ENCODE results near the gene KRT5. TPM values are rescaled to one million over a fixed set of nuclear protein-coding genes. Genes with fewer than 3 reads are reported as not detected.

KRT5 gene
- total and polyA plus RNA-seq, 4 donors: 0.08 TPM; not detected in 3

DNA sequence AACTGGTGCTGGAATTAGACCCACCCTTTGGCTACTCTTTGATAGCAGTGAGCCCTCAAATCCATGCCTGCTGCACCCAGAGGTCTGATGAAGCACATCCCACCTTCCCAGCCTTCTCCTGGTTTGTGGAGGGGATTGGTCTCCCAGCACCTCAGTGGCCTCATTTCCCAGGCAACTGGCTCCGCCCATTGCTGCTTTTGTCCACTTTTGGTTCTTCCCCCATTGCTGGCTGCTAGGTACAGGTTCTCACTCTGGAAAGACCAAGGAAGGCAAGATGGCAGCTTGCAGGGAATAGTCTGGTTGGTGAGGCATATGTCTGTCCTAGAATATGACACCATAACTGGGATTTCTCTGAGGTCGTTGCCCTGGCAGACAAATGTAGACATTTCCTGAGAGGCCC is 10.2 kb upstream of the KRT5 start:
- no peak overlapping the region for H3K27ac ChIP-seq (ENCODE audit: low read depth in 1 of 2, low read length in 2 of 2)
- 75% methylated on average over 2 of the region's 2 CpGs for WGBS
- no peaks in the 10 kb centered on the region for H3K27me3 ChIP-seq (ENCODE audit: control insufficient read depth in 4 of 4, insufficient read depth in 4 of 4, low read length in 3 of 4)
- H3K4me3 ChIP-seq (ENCODE audit: low read depth in 1 of 3, low read length in 3 of 3): no peak overlapping the region
- TF ChIP-seq TAF1 (conservative IDR thresholded peaks at IDR 0.05) (no peak), EGR1 (IDR thresholded peaks at IDR 0.05; ENCODE audit: low read depth in 2 of 2) (no peak), HNF4A (conservative IDR thresholded peaks at IDR 0.05) (no peak), SP1 (IDR thresholded peaks at IDR 0.05) (no peak), HNF4G (IDR thresholded peaks at IDR 0.05) (no peak), MAX (IDR thresholded peaks at IDR 0.05) (no peak), RXRA (IDR thresholded peaks at IDR 0.05) (no peak), ZBTB33 (IDR thresholded peaks at IDR 0.05) (no peak), NR2F2 (IDR thresholded peaks at IDR 0.05) (no peak), FOXA1 (IDR thresholded peaks at IDR 0.05) (no peak), GABPA (IDR thresholded peaks at IDR 0.05 in 1 of 2, conservative IDR thresholded peaks at IDR 0.05 in 1 of 2) (no peak), FOXA2 (IDR thresholded peaks at IDR 0.05) (no peak), JUND (IDR thresholded peaks at IDR 0.05) (no peak), YY1 (IDR thresholded peaks at IDR 0.05) (no peak), RAD21 (IDR thresholded peaks at IDR 0.05) (no peak)
- TF ChIP-seq, protein P1, sequence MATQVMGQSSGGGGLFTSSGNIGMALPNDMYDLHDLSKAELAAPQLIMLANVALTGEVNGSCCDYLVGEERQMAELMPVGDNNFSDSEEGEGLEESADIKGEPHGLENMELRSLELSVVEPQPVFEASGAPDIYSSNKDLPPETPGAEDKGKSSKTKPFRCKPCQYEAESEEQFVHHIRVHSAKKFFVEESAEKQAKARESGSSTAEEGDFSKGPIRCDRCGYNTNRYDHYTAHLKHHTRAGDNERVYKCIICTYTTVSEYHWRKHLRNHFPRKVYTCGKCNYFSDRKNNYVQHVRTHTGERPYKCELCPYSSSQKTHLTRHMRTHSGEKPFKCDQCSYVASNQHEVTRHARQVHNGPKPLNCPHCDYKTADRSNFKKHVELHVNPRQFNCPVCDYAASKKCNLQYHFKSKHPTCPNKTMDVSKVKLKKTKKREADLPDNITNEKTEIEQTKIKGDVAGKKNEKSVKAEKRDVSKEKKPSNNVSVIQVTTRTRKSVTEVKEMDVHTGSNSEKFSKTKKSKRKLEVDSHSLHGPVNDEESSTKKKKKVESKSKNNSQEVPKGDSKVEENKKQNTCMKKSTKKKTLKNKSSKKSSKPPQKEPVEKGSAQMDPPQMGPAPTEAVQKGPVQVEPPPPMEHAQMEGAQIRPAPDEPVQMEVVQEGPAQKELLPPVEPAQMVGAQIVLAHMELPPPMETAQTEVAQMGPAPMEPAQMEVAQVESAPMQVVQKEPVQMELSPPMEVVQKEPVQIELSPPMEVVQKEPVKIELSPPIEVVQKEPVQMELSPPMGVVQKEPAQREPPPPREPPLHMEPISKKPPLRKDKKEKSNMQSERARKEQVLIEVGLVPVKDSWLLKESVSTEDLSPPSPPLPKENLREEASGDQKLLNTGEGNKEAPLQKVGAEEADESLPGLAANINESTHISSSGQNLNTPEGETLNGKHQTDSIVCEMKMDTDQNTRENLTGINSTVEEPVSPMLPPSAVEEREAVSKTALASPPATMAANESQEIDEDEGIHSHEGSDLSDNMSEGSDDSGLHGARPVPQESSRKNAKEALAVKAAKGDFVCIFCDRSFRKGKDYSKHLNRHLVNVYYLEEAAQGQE (IDR thresholded peaks at IDR 0.05): no peak
- TF ChIP-seq, protein P2, sequence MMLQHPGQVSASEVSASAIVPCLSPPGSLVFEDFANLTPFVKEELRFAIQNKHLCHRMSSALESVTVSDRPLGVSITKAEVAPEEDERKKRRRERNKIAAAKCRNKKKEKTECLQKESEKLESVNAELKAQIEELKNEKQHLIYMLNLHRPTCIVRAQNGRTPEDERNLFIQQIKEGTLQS (IDR thresholded peaks at IDR 0.05): no peak
- TF ChIP-seq, protein P3, sequence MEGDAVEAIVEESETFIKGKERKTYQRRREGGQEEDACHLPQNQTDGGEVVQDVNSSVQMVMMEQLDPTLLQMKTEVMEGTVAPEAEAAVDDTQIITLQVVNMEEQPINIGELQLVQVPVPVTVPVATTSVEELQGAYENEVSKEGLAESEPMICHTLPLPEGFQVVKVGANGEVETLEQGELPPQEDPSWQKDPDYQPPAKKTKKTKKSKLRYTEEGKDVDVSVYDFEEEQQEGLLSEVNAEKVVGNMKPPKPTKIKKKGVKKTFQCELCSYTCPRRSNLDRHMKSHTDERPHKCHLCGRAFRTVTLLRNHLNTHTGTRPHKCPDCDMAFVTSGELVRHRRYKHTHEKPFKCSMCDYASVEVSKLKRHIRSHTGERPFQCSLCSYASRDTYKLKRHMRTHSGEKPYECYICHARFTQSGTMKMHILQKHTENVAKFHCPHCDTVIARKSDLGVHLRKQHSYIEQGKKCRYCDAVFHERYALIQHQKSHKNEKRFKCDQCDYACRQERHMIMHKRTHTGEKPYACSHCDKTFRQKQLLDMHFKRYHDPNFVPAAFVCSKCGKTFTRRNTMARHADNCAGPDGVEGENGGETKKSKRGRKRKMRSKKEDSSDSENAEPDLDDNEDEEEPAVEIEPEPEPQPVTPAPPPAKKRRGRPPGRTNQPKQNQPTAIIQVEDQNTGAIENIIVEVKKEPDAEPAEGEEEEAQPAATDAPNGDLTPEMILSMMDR (IDR thresholded peaks at IDR 0.05; ENCODE audit: low read depth, low read length, missing input control): no peak
- DNase-seq (ENCODE audit: low spot score): no peak
- no peaks in the 10 kb centered on the region for H3K36me3 ChIP-seq (ENCODE audit: control insufficient read depth in 4 of 4, insufficient read depth in 3 of 4, low read depth in 1 of 4, low read length in 3 of 4)
- no peaks in the 10 kb centered on the region for H3K4me1 ChIP-seq (ENCODE audit: control insufficient read depth in 4 of 4, insufficient read depth in 4 of 4, low read length in 3 of 4)
- H3K9ac ChIP-seq (ENCODE audit: low read depth in 1 of 2, low read length in 2 of 2): no peak overlapping the region
- no peaks in the 10 kb centered on the region for H3K9me3 ChIP-seq (ENCODE audit: control insufficient read depth in 4 of 4, low read length in 3 of 4)

Data from liver (tissue), 9 donors.